HepG2 (cell line): ENCODE measurements around the gene PCED1B. TPM values are rescaled to one million over a fixed set of nuclear protein-coding genes. Genes with fewer than 3 reads are reported as not detected.
A peak's percentile ranks its signal among the peaks of the same experiment; 100 is the strongest.

Experiments used
- BCL6 ChIP-seq: IDR thresholded peaks from 2 replicates; pipeline ENCODE4 v1.6.1; 2016; ENCODE audit warnings: missing genetic modification reagents, missing compliant biosample characterization
- CEBPZ ChIP-seq: IDR thresholded peaks from 2 replicates; pipeline ENCODE4 v1.6.1; 2012; ENCODE audit warnings: low read length, improper control_type of control experiment
- CREBL2 ChIP-seq: sonication (generic); formaldehyde crosslinking; IDR thresholded peaks from 2 replicates; pipeline ENCODE4 v1.8.1; 2023; ENCODE audit warnings: missing genetic modification reagents, mild to moderate bottlenecking, borderline replicate concordance
- ETV6 ChIP-seq: sonication (generic); formaldehyde crosslinking; conservative IDR thresholded peaks from 2 replicates; pipeline ENCODE4 v1.4.0; 2020; ENCODE audit warnings: missing genetic modification reagents
- HNRNPLL ChIP-seq: fragments of 200-400 bp; formaldehyde crosslinking; IDR thresholded peaks from 2 replicates; pipeline ENCODE4 v1.6.1; 2017; ENCODE audit warnings: mild to moderate bottlenecking, low read depth, low read length; ENCODE audit not compliant: poor library complexity, severe bottlenecking
- IKZF4 ChIP-seq: sonication (generic); formaldehyde crosslinking; IDR thresholded peaks from 2 replicates; pipeline ENCODE4 v1.5.1; 2020; ENCODE audit warnings: borderline replicate concordance, mild to moderate bottlenecking, low read depth, missing genetic modification reagents; ENCODE audit errors: not compliant biosample characterization
- MAFG ChIP-seq: sonication (generic); formaldehyde crosslinking; IDR thresholded peaks from 2 replicates; pipeline ENCODE4 v1.5.1; 2020; ENCODE audit warnings: mild to moderate bottlenecking, missing genetic modification reagents
- PAX8 ChIP-seq: sonication (generic); formaldehyde crosslinking; IDR thresholded peaks from 2 replicates; pipeline ENCODE4 v1.8.0; 2022; ENCODE audit warnings: mild to moderate bottlenecking, missing genetic modification reagents, borderline replicate concordance
- REST ChIP-seq, 2 experiments: IDR thresholded peaks; 2 replicates each; pipeline ENCODE4 v1.6.1; 2011 to 2012; ENCODE audit warnings: low read length in 2 of 2, borderline replicate concordance in 1 of 2, low read depth in 1 of 2, mild to moderate bottlenecking in 1 of 2, moderate library complexity in 1 of 2
- SUZ12 ChIP-seq: fragments of 150-350 bp; IDR thresholded peaks from 2 replicates; pipeline ENCODE4 v1.6.1; 2014; ENCODE audit warnings: low read depth, low read length
- ZNF12 ChIP-seq: sonication (generic); formaldehyde crosslinking; IDR thresholded peaks from 2 replicates; pipeline ENCODE4 v1.5.0; 2020; ENCODE audit warnings: missing genetic modification reagents
- ZNF142 ChIP-seq: sonication (generic); formaldehyde crosslinking; IDR thresholded peaks from 2 replicates; pipeline ENCODE4 v1.4.0; 2020; ENCODE audit warnings: missing genetic modification reagents
- ZNF232 ChIP-seq: sonication (generic); formaldehyde crosslinking; IDR thresholded peaks from 2 replicates; pipeline ENCODE4 v1.4.0; 2020; ENCODE audit warnings: missing genetic modification reagents, borderline replicate concordance
- ZNF674 ChIP-seq: sonication (generic); formaldehyde crosslinking; IDR thresholded peaks from 2 replicates; pipeline ENCODE4 v1.5.0; 2020; ENCODE audit warnings: low read depth, mild to moderate bottlenecking, missing genetic modification reagents
- ZNF780A ChIP-seq: sonication (generic); formaldehyde crosslinking; IDR thresholded peaks from 2 replicates; pipeline ENCODE4 v1.8.0; 2022; ENCODE audit warnings: mild to moderate bottlenecking, missing genetic modification reagents, moderate library complexity
- ZSCAN25 ChIP-seq: sonication (generic); formaldehyde crosslinking; IDR thresholded peaks from 2 replicates; pipeline ENCODE4 v1.8.0; 2022; ENCODE audit warnings: mild to moderate bottlenecking, missing genetic modification reagents
- polyA plus RNA-seq, 8 experiments: library from polyadenylated mRNA; depleted of rRNA in 3 of 8; stranded (reverse) in 7 of 8; unstranded in 1 of 8; fragments of >200 nt; fragmentation: Illumina TruSeq in 4 of 8; extraction: Trizol in 4 of 8; gene quantifications; 2 replicates each; pipeline versions ENCODE4 v1.2.1 to v1.2.3, GENCODE V29; 2011 to 2016; ENCODE audit warnings: low read depth in 4 of 8, missing spikeins in 1 of 8, mixed read lengths in 1 of 8; ENCODE audit not compliant: insufficient read depth in 1 of 8
- total RNA-seq, 5 experiments: library from RNA; depleted of rRNA; stranded (reverse); fragments of >200 nt; fragmentation: Illumina TruSeq; extraction: Trizol; gene quantifications; 2 replicates each; pipeline ENCODE4 v1.2.3, GENCODE V29; 2016; ENCODE audit warnings: low read depth in 1 of 5

PCED1B gene
- total and polyA plus RNA-seq, 2 of the 13 experiments (the other 11 are each of a cell fraction or from before 2014, with no cell fraction given) = 0.11 to 0.37 TPM

- TF ChIP-seq ZNF12 (no peak; the same call in 1 of the 2 replicates), ZNF674 (CRISPR knock-in tag) (no peak), REST (IDR thresholded peaks at IDR 0.05; ENCODE audit: borderline replicate concordance in 1 of 2, low read depth in 1 of 2, low read length in 2 of 2) (no peak), ZNF142 (CRISPR knock-in tag) (no peak), ETV6 (CRISPR knock-in tag) (no peak), CREBL2 (CRISPR knock-in tag) (no peak), MAFG (CRISPR knock-in tag) (no peak), ZSCAN25 (no peak), PAX8 (no peak), CEBPZ (no peak), ZNF780A (CRISPR knock-in tag) (no peak), BCL6 (CRISPR knock-in tag) (peak; percentile 72), IKZF4 (no peak), SUZ12 (no peak), HNRNPLL (no peak), ZNF232 (CRISPR knock-in tag) (no peak)
Measured at GRCh38 chr12:47221256-47222023, 142.0 kb downstream of the PCED1B start (continued).
